ENCODE data around the gene PANK4.

PANK4 gene

GRCh38 chr1:2494323-2494693, 32.1 kb downstream of the PANK4 start:
- no peak for DNase-seq

- DNase-seq, result no peak
Observed at GRCh38 chr1:2493691-2494322, 32.6 kb downstream of the PANK4 start.

DNA sequence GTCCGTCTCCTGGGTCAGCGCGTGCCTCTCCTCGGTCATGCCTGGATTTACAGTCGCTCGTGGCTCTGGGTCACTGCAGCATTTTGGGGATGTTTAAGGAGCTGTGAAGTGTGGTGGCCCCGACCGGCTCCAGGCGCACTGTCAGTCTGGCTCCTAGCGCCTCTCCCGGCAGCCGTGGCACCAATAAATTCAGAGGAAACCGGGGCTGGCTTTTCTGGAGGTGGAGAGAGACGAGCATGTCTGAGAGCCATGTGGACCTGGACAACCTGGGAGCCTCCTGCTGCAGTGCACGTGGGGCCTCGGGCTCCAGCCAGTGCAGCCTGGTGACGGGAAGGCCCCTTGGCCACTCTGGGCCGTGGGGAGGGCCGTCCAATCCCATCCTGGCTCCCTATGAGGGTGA, 33.2 kb downstream of the PANK4 start:
- no peak for DNase-seq

GRCh38 chr1:2492091-2492490, 34.3 kb downstream of the PANK4 start:
- no peak for DNase-seq

- DNase-seq, result no peak
Observed at GRCh38 chr1:2489615-2490014, 36.8 kb downstream of the PANK4 start.

GRCh38 chr1:2488688-2489087, 37.7 kb downstream of the PANK4 start:
- DNase-seq, result no peak

GRCh38 chr1:2486558-2486957, 39.8 kb downstream of the PANK4 start:
- DNase-seq, result no peak

DNA sequence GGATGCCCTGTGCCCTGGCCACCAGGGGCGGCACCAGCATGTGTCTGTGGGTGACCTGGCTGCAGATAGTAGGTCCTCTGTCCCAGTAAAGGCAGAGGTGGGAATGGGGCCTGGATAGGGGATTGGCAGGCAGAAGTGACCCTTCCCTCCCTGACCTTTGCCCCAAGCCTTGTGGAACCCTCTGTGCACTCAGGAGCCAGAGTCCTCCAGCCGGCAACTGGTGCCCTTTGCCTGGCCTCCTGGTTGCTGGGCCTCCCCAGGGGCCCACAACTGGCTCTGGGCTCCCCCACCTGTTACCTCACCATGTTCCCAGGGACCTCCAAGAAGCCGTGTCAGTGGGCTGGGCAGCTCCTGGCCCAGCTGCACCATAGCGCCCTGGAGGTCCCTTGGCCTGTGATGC, 40.4 kb downstream of the PANK4 start:
- no peak for DNase-seq

DNA sequence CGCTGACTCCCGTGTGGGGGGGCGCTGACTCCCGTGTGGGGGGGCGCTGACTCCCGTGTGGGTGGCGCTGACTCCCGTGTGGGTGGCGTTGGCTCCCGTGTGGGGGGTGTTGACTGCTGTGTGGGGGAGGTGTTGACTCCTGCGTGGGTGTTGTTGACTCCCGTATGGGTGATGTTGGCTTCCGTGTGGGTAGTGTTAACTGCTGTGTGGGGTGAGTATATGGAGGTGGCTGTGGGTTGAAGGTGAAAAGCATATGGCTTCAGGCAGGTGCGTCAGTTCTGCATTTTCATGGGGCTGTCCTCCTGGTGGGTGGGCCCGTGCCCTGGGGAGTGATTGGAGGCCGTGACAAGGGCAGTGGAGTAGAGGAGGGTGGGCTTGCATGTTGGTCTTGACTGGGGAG, 42.4 kb downstream of the PANK4 start:
- no peak for DNase-seq

GRCh38 chr1:2483026-2483425, 43.4 kb downstream of the PANK4 start:
- no peak for DNase-seq

- DNase-seq, result no peak
Observed at GRCh38 chr1:2482588-2482987, 43.8 kb downstream of the PANK4 start.

DNA sequence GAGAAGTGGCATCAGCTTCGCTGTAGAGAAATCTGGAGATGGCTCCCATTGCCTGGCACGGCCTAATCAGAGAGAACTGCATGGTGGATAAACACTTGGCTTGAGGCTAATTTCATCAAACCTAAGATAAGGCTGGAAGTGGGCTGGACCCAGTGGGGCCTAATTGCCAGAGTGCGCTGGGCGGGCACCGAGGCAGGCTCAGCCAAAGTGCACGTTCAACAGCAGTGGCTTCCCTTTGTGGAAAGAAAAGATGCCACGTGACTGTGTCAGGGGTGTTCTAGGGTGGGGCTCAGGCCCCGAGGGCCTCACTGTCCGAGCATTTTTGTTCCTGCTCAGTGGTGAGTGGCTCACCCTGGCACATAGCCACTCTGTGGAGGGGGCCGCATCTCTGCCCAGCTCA, 44.5 kb downstream of the PANK4 start:
- DNase-seq, result no peak

DNA sequence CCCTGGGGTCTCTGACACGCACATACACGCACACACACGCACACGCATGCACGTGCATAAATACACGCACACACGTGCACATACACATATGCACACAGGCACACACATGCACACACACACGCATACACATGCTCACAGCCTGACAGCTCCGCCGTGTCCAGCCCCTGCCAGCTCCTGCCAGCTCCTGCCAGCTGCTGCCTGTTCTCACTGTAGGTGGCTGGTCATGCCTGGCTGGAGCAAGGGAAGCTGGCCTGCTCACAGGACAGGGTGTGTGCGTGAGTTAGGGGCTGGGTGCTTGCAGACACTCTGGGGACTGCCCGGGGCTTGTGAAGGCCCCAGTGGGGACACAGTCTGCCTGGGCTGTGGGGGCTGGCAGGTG, 45.4 kb downstream of the PANK4 start:
- DNase-seq, result no peak

- no peak for DNase-seq
Observed at GRCh38 chr1:2480236-2480985, 46.0 kb downstream of the PANK4 start.

GRCh38 chr1:2479618-2480017, 46.8 kb downstream of the PANK4 start:
- DNase-seq, result no peak

DNA sequence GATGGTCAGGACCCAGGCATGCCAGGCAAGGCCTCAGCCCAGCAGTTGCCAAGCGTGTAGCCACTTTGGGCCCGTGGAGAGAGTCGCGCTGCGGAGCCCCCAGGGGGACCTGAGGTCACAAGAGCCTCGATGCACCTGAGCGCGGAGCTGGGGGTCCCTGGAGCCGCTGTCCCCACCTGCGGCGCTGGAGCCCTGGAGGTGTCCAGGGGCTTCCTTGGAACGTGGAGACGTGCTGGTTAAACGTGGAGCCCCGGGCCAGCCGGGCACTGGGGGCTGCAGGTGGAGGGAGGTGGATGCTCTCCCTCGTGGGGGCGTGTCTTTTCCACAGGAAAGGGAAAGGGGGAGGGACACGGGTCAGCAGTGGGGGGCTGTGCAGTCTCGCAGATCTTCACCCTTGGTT, 47.2 kb downstream of the PANK4 start:
- DNase-seq, result no peak

- DNase-seq, result no peak
Observed at GRCh38 chr1:2477791-2478499, 48.5 kb downstream of the PANK4 start.

DNA sequence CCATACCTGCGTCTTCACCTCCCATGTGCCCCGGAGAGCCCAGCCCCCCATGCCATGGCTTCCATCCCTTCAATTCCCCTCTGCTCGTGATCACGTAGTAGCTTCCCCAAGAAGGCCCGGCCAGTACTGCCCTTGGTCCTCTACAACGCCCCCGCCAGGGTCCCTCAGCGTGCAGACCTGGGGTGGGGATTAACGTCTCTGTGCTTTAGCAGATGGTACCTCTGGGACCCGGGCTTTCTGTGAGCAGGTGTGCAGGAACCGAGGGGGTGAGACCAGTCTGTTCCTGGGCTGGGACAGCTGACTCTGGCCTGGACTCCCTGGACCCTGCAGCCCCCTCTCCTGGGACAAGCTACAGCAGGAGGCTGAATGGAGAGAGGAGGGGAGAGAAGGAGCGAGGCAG, 49.1 kb downstream of the PANK4 start:
- no peak for DNase-seq

DNA sequence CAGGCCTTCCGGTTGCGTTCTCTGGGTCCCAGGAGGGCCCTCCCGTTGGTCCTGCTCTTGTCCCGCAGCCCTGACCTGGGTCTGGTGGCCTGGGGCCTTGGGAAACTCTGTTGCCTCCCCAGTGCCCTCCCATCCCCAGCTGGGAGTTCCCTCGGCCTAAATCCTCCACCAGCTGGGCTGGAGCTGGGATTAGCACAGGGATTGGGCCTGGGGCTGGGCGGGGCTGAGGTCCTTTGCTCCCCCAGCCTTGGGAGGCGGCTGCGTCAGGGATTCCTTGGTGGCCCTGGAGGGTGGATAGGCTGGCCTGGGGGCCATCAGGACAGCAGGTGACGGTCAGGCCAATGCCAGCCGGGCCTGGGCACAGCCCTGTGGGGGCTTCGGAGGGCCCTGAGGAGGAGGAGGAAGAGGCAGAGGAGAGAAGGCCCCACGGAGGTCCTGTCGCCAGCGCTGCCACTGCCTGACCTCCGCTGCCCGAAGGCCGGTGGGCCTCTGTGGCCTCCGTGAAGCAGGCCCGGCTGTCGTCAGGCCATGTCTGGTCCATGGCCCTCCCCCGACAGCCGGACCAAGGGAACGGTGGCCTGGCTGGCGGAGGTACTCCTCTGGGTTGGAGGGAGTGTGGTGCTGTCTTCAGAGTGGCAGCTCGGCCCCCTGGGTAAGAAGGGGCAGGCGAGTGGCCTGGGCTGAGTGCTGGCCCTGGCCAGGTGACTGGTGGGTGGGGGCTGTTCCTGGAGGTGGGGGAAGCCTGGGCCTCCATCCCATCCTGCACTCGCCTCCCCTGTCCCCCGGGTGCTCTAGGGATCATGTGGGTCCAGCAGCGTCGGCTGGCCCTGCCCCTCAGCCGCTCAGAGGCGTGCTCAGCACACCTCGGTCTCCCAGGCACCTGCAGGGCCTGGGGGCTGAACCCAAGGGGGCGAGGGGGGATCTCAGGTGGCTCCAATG, 50.1 kb downstream of the PANK4 start, which contains the start of gene PLCH2:
TSS of gene PLCH2 (plus strand) at position 229 of the 939 bp plus-strand sequence. CDS start at position 529, 300 bp downstream.
- DNase-seq, result no peak

DNA sequence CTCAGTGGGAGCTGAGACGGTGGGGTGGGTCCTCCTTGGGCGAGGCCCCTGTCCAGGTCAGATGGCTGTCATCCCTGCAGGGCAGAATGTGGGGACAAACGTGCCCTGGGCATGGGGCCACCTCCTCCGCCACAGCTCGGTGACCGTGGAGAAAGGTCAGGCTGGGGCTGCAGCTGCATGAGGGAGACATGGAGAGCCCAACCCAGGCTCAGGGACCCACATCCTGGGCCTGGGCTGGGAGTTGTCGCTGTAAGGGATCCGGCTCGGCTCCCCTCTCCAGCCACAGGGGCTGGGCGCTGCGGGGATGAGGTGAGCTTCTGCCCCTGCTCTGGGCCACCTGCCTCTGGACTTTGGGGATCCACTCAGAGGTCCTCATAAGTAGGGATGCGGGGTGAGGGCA, 50.8 kb downstream of the PANK4 start:
- no peak for DNase-seq

- DNase-seq, result no peak
Observed at GRCh38 chr1:2474933-2475371, 51.4 kb downstream of the PANK4 start.

GRCh38 chr1:2474104-2474844, 52.1 kb downstream of the PANK4 start:
- DNase-seq, result no peak
